Stimulated activated naive CD8-positive, alpha-beta T cell treated with anti-CD3 and anti-CD28 coated beads, Interleukin-15, Interleukin-2, amounts not matched to agents 100 U/mL and 50 U/mL, for 24 hours (primary cell): ENCODE data around the gene CS.
A peak's percentile ranks its signal among the peaks of the same experiment; 100 is the strongest.
"Not testable (repeated sequence)": the region's sequence is repeated elsewhere in the genome, so short reads cannot be mapped to it uniquely, and the experiment has no call there.

Experiments used
- ATAC-seq: fragments of 150-1000 bp; cut with Tn5 transposase; one replicate; pipeline ENCODE4 v1.10.0; 2021
- DNase-seq: peaks from one replicate; pipeline ENCODE4 v3.0.0; 2021

CS gene

GRCh38 chr12:56321027-56321426, 20.9 kb upstream of the CS start:
- DNase-seq (no peak), ATAC-seq (peak; percentile 6)

DNA sequence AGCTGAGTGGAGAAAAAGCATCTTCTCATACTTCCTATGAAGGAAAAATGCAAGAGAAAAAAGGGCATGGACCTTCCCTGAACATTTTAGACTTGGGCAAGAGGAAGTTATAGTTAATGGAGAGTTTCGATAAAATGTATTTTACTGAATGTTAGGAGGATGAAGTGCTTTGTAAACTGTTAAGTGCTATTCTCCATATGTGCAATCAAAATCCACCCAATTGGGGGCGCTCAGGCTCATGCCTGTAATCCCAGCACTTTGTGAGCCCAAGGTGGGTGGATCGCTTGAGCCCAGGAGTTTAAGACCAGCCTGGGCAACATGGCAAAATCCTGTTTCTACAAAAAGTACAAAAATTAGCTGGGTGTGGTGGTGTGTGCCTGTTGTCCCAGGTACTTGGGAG, 17.5 kb upstream of the CS start:
- ATAC-seq: no peak
- DNase-seq: no peak

DNA sequence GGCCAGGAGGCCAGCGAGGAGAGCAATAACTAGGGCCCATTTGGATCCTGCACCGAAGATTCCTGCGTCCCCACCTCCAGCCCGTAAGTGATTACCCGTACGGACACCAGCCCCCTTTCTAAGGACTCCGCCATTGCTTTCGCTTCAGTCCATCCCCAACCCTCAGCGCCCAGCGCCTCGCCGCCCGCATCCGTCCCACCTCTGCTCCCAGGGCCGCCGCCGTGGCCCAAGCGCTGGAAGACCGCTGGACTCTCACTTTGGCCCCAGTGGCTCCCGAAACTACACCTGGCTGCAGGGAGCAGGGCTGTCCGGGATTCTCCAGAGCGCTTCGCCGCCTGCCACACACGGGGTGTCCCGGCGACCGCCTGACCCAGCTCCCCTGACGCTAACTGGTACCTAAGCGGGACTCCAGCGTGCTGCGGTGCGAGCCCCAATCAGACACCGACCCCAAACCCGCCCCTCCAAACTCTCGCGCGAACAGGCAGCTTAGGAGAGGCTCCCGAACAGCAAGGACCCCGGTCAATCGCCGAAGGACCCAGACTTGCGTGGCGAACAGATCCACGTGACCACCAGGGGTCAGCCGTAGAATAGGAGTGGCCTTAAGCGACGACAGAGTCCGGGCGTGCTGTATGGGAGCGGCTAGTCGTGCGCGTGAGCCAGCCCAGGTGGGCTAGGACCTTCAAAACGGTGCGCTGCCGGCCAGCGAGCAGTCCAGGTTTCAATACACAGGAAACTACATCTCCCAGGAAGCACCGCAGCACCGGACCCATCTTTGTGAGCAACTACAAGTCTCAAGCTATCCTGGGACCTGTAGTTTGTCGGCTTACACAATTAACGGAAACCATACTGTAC, 15.7 kb upstream of the CS start, which contains the start of gene CNPY2:
Gene CNPY2, minus strand, starts transcription at position 367 of the 852 bp plus-strand sequence. CDS start 771 bp downstream, outside the sequence.
- peak; percentile 95 for ATAC-seq
- DNase-seq: peak; percentile 95

DNA sequence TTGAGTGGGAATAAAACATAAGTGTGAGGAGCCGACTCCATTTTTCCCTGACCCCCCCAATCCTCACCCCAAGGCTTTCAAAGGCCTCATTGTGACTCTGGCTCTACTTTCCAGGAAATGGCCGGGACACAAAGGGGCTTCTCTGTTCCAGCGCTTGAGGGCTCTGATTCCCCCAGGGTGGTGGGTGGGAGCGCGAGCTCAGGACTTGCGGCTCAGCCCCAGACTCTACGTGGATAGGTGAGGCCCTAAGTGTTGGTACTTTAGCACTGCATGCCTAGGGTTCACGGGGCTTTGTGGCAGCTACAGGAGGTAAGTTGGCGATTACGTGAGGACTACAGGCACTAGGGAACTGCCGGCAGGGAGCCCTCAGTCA, 15.1 kb upstream of the CS start:
- ATAC-seq (no peak), DNase-seq (no peak)

- DNase-seq: no peak
- ATAC-seq: no peak
Observed at GRCh38 chr12:56311003-56311402, 10.9 kb upstream of the CS start.

- DNase-seq: no peak
- no peak for ATAC-seq
Observed at GRCh38 chr12:56308714-56309113, 8.6 kb upstream of the CS start.

DNA sequence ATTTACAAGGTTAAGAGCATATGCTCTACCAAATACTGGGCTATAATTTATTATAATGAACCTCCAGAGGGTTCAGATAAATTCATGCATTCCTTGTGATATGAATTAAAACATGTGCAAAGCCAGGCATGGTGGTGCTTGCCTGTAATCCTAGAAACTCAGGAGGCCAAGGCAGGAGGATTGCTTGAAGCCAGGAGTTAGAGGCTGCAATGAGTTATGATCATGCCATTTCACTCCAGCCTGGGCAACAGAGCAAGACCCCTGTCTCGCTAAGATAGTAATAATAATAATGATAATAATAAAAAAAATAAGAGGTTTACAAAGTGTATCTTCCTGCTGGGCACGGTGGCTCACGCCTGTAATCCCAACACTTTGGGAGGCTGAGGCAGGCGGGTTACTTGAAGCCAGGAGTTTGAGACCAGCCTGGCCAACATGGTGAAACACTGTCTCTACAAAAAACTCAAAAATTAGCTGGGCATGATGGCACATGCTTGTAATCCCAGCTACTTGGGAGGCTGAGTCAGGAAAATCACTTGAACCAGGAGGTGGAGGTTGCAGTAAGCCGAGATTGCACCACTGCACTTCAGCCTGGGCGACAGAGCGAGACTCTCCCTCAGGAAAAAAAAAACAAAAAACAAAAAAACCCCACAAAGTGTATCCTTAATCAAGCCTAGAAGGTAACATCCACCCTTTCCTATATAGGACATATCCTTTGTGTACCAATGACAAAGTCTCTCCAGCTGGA, 7.3 kb upstream of the CS start:
- ATAC-seq: no peak
- no peak for DNase-seq

- ATAC-seq (no peak), DNase-seq (no peak)
Observed at GRCh38 chr12:56304872-56305590, 4.9 kb upstream of the CS start.

GRCh38 chr12:56304276-56304675, 4.1 kb upstream of the CS start:
- DNase-seq: no peak
- no peak for ATAC-seq

GRCh38 chr12:56300644-56301464, 724 bp upstream of the CS start:
- ATAC-seq (no peak), DNase-seq (no peak)

- no peak for DNase-seq
Observed at GRCh38 chr12:56299308-56299852, 750 bp downstream of the CS start.

DNA sequence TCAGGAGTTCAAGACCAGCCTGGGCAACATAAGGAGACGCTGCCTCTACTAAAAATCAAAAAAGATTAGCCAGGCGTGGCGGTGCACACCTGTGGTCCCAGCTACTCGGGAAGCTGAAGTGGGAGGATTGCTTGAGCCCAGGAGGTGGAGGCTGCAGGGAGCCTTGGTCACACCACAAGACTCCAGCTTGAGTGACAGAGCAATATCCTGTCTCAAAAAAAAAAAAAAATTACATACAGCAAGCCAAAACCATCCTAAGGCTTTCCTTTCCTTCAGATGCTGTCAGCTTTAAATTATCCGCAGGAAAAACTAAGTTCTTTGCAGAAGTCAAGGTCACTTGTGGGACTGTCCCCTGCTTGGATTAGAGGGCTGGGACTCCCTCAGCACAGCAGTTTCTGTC, 1.3 kb downstream of the CS start:
- no peak for DNase-seq

More at GRCh38 chr12:56299308-56299852, 750 bp downstream of the CS start:
- no peak for ATAC-seq

DNA sequence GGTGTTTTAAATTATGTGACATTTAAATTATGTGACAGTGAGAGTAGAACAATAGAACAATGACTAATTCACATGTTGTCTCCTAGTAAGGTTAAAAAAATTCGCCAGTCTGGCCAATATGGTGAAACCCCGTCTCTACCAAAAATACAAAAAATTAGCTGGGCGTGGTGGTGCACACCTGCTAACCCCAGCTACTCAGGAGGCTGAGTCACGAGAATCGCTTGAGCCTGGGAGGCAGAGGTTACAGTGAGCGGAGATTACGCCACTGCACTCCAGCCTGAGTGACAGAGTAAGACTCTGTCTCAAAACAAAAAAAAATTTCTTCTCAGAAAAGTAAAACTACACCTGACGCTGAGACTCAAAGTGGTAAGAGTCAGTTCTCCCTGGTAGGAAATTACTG, 2.7 kb downstream of the CS start:
- DNase-seq: no peak
- ATAC-seq: no peak

More for the DNA sequence above, 1.3 kb downstream of the CS start:
- no peak for ATAC-seq

DNA sequence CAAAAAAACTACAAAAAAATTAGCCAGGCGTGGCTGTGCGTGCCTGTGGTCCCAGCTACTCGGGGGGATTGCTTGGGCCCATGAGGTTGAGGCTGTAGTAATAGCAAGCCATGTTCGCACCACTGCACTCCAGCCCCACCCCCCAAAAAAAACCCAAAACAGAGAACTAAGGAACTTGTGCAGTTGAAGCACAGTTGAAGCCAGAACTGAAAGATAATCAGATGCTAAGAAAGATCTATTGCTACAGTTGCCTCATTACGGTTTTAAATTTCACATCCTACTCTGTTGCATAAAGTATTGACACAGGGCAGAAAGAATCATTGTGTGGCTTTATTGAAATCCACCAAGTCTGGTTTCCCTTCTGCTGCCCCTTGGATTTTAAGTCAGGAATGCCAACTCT, 3.8 kb downstream of the CS start:
- no peak for ATAC-seq

GRCh38 chr12:56293795-56294194, 6.3 kb downstream of the CS start:
- ATAC-seq: no peak
- DNase-seq: no peak

More for the DNA sequence above, 3.8 kb downstream of the CS start:
- no peak for DNase-seq

DNA sequence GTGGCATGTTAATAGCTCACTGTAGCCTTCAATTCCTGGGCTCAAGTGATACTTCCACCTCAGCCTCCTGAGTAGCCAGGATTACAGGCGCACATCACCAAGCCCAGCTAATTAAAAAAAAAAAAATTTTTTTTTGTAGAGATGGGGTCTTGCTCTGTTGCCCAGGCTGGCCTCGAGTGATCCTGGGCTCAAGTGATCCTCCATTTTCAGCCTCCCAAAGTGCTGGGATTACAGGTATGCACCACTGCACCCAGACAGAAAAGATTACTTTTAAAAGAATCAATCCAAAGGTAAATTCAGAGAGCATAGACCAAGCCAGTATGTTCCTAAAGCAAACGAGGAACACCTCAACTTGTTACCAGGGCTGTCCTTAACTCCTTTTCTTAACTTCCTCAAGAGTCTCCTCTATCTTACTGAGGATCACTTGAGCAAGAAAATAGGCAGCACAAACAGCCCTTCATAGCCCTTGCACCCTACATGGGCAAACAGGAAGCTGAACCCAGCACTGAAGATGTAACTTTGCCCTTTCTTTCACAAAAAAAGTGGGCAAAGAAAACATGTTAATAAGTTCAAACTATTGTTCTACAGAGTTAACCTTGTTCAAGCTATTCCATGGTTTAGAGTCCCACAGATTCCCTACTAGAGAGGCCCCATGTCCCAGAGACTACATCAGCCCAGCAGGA, 11.3 kb downstream of the CS start:
- ATAC-seq (no peak), DNase-seq (no peak)

DNA sequence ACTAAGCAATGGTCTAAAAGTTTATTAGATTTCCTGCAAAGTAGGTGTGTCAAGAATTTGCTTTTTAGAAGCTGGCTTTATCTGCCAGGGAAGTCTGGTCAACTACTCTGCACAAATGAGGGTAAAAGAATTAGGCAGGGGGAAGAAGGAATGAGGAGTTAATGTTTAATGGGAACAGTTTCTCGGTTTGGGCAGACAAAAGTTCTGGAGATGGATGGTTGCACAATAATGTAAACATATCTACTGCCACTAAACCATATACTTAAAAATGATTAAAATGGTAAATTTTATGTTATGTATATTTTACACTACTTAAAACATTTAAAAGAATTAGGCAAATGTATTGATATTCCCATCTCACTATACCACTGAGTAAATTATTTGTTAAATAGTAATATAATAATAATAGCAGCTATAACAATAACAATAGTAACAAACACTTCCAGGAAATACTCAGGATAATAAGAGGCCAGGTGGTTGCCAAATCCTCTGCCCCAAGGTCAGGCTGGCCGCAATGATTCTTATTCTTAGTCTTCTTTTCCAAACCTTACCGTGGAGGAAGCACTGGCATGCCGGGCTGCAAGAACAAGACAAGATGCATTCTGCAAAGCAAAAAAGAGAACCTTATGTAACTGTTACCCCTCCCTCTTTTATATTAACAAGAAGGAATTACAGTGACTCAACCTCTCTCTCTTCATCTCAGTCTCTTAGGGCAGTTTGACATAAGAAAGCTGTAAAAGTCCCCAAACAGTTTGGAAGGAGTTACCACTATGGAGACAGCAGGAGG, 13.9 kb downstream of the CS start:
- no peak for ATAC-seq

DNA sequence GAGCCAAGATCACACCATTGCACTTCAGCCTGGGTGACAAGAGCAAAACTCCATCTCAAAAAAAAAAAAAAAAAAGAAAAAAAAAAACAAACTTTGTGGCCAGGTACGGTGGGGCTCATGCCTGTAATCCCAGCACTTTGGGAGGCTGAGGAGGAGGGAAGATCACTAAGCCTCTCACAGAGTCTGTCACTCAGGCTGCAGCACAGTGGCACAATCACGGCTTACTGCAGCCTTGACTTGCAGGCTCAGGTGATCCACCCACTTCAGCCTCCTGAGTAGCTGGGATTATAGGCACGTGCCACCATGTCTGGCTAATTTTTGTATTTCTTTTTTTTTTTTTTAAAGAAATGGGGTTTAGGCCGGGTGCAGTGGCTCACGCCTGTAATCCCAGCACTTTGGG, 15.9 kb downstream of the CS start:
- not testable (repeated sequence) for DNase-seq, ATAC-seq

More for the DNA sequence above, 13.9 kb downstream of the CS start:
- no peak for DNase-seq

- DNase-seq (no peak), ATAC-seq (no peak)
Observed at GRCh38 chr12:56282579-56282978, 17.6 kb downstream of the CS start.

DNA sequence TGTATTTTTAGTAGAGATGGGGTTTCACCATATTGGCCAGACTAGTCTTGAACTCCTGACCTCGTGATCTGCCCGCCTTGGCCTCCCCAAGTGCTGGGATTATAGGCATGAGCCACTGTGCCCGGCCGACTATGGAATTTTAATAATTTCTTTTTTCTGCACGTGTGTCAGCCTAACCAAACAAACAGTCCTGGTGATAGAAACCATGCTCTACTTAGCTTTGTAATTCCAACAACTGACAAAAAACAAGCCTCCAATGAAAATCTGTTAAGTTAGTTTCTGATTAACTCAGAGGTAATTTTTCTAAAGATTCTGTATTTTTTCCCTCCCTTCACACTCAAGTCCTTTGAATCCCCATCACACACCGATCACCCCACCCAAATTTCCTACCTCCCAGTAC, 18.1 kb downstream of the CS start:
- no peak for DNase-seq

More for the DNA sequence above, 18.1 kb downstream of the CS start:
- ATAC-seq: no peak
